ENCODE data around the gene GBF1. TPM values are rescaled to one million over a fixed set of nuclear protein-coding genes. Genes with fewer than 3 reads are reported as not detected.

The GBF1 gene
- total RNA-seq, 4 donors from 2014 or later: 10.9 to 45.4 (median 23.9) TPM

DNA sequence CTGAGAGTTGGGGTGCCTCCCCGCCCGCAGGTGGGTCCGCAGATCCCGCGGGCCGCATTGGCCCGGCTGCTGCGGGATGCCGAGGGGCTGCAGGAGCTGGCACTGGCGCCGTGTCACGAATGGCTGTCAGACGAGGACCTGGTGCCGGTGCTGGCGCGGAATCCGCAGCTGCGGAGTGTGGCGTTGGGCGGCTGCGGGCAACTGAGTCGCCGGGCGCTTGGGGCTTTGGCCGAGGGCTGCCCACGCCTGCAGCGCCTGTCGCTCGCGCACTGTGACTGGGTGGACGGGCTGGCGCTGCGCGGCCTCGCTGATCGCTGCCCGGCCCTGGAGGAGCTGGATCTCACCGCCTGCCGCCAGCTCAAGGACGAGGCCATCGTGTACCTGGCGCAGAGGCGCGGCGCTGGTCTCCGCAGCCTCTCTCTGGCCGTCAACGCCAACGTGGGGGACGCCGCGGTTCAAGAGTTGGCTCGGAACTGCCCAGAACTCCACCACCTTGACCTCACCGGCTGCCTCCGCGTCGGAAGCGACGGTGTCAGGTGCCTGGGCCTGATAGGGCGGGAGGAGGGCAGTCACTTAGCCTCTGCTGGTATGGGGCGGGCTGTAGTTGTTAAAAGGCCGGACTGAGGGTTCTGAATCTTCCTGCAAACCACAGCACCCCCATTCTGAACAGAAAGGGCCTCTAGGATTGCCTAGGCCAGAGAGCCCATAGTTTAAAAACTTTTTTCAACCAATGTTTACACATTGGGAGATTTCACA, 176.6 kb downstream of the GBF1 start:
- intact Hi-C loops (cut with DNase I; ENCODE audit: low total_unique reads): no loop called here
- TF ChIP-seq POLR2A (IDR thresholded peaks at IDR 0.05): no peak
- TF ChIP-seq, protein P1, sequence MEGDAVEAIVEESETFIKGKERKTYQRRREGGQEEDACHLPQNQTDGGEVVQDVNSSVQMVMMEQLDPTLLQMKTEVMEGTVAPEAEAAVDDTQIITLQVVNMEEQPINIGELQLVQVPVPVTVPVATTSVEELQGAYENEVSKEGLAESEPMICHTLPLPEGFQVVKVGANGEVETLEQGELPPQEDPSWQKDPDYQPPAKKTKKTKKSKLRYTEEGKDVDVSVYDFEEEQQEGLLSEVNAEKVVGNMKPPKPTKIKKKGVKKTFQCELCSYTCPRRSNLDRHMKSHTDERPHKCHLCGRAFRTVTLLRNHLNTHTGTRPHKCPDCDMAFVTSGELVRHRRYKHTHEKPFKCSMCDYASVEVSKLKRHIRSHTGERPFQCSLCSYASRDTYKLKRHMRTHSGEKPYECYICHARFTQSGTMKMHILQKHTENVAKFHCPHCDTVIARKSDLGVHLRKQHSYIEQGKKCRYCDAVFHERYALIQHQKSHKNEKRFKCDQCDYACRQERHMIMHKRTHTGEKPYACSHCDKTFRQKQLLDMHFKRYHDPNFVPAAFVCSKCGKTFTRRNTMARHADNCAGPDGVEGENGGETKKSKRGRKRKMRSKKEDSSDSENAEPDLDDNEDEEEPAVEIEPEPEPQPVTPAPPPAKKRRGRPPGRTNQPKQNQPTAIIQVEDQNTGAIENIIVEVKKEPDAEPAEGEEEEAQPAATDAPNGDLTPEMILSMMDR (IDR thresholded peaks at IDR 0.05): no peak
- no peak for DNase-seq
- H3K4me1 ChIP-seq: peaks cover 0 to 11% of the 10 kb centered on the region in 2 donors
- H3K27me3 ChIP-seq: peaks cover 0 to 8% of the 10 kb centered on the region in 2 donors
- H3K36me3 ChIP-seq: no peaks in the 10 kb centered on the region
- peak overlapping the region; percentile 79 to 92 for H3K4me3 ChIP-seq
- H3K9me3 ChIP-seq: no peaks in the 10 kb centered on the region
- peak overlapping the region; percentile 92 for H3K27ac ChIP-seq

DNA sequence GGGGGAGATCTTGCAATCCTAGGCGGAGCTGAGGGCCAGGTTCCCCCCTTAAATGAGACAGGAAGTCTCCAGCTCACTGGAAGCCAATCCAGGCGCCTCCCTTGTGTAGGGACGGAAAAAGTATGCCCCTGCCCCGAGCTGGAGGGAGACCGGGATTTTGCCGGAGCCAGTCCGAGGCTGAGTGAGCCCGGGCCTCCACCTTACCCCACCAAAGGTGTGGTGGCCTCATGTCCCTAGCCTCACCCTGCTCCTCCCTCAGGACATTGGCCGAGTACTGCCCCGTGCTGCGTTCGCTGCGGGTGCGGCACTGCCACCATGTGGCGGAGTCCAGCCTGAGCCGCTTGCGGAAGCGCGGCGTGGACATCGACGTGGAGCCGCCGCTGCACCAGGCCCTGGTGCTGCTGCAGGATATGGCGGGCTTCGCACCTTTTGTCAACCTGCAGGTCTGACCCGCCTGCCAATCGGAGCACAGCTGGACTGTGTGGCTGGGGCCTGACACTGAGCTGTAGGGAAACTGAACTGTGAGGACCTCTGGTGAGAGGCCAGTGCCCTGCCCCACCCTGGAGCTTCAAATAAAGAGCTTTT, 177.3 kb downstream of the GBF1 start:
- H3K27me3 ChIP-seq: peaks cover 0 to 7% of the 10 kb centered on the region in 2 donors
- H3K27ac ChIP-seq: peak overlapping the region; percentile 92
- H3K36me3 ChIP-seq: no peaks in the 10 kb centered on the region
- H3K4me1 ChIP-seq: peaks cover 0 to 11% of the 10 kb centered on the region in 2 donors
- TF ChIP-seq, protein P1 (IDR thresholded peaks at IDR 0.05): peak; percentile 76 to 84 (median 78)
- TF ChIP-seq POLR2A (IDR thresholded peaks at IDR 0.05): peak in 1 of 2 donors; percentile 19
- peak in 1 of 2 donors; percentile 73 for DNase-seq
- no peaks in the 10 kb centered on the region for H3K9me3 ChIP-seq
- H3K4me3 ChIP-seq: peak overlapping the region; percentile 79 to 92
- intact Hi-C loops (cut with DNase I; ENCODE audit: low total_unique reads): no loop called here

DNA sequence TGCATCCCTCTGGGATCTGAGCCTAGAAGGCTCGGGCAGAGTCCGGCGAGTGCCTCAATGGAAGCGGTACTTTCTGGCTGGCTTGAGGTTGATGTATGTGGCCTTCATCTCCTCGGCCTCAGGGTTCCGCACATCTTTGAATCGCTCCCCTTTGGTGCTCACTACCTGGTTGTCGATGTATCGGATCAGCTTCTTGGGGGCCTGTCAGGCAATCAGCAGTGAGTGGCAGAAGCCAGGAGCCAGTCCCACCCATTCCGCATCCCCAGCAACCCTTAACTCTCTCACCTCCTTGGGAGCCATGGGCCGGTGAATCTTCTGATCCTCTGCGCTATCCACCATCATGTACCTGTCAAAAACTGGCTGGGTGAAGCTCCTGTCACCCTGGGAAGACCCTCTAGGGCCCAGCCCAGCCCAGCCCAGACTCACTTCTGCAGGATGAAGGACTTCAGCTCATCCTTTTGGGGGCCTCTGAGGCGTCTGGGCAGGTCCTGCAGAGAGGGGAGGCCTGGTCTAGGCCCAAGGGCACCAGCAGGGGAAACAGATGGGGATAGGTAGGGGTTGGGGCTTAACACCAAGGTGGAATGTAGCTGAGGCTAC, 178.1 kb downstream of the GBF1 start:
- Histone ChIP-seq H3K4me1 (peaks cover 0 to 11% of the 10 kb centered on the region in 2 donors), H3K4me3 (no peak overlapping the region), H3K9me3 (no peaks in the 10 kb centered on the region), H3K27me3 (no peaks in the 10 kb centered on the region), H3K36me3 (no peaks in the 10 kb centered on the region), H3K27ac (peak overlapping the region in 1 of 2 donors; percentile 92)
- intact Hi-C loops (cut with DNase I; ENCODE audit: low total_unique reads): no loop called here
- TF ChIP-seq, protein P1 (IDR thresholded peaks at IDR 0.05): no peak
- no peak for TF ChIP-seq POLR2A (IDR thresholded peaks at IDR 0.05)
- no peak for DNase-seq

DNA sequence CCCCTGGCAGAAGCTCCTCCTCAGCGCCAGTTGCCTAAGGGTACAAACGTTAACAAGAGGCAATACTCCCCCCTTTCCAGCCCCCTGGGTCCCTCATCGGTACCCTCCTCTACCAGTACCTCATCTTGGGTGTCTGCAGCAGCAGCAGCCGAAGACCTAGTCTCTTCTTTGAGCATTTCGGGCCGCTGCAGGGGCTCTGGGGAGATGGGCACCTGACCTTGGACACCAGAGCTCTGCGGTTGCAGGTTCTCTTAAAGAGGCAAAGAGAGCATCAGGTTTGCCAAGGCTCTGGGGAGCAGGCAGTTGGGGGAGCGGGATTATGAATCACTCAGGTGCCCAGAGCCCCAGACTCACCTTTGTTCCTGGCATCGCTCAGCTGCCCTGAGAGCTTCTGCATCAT, 178.8 kb downstream of the GBF1 start:
- no peak for DNase-seq
- TF ChIP-seq, protein P1 (IDR thresholded peaks at IDR 0.05): no peak
- no peak for TF ChIP-seq POLR2A (IDR thresholded peaks at IDR 0.05)
- H3K4me1 ChIP-seq: peaks cover 0 to 11% of the 10 kb centered on the region in 2 donors
- H3K4me3 ChIP-seq: no peak overlapping the region
- H3K27me3 ChIP-seq: no peaks in the 10 kb centered on the region
- intact Hi-C loops (cut with DNase I; ENCODE audit: low total_unique reads): no loop called here
- no peaks in the 10 kb centered on the region for H3K9me3 ChIP-seq
- no peak overlapping the region for H3K27ac ChIP-seq
- H3K36me3 ChIP-seq: no peaks in the 10 kb centered on the region

- Histone ChIP-seq H3K27ac (no peak overlapping the region), H3K27me3 (no peaks in the 10 kb centered on the region), H3K36me3 (no peaks in the 10 kb centered on the region), H3K4me3 (no peak overlapping the region), H3K4me1 (peaks cover 0 to 8% of the 10 kb centered on the region in 2 donors), H3K9me3 (no peaks in the 10 kb centered on the region)
- TF ChIP-seq, protein P1 (IDR thresholded peaks at IDR 0.05): no peak
- no peak for TF ChIP-seq POLR2A (IDR thresholded peaks at IDR 0.05)
- intact Hi-C loops (cut with DNase I; ENCODE audit: low total_unique reads): no loop called here
- DNase-seq: no peak
These were observed 179.6 kb downstream of the GBF1 start for GRCh38 chr10:102424916-102425315.

Measured in uterus (tissue), 4 donors.